HepG2 (cell line): Measurements from ENCODE around the gene SNAP29. TPM values are rescaled to one million over a fixed set of nuclear protein-coding genes. Genes with fewer than 3 reads are reported as not detected.

Experiments
- CSRNP1 ChIP-seq: sonication (generic); formaldehyde crosslinking; IDR thresholded peaks from 2 replicates; pipeline ENCODE4 v1.8.1; 2023; ENCODE audit warnings: mild to moderate bottlenecking, missing genetic modification reagents
- DMTF1 ChIP-seq: sonication (generic); formaldehyde crosslinking; IDR thresholded peaks from 2 replicates; pipeline ENCODE4 v1.4.0; 2020; ENCODE audit warnings: mild to moderate bottlenecking, missing genetic modification reagents
- FOXA1 ChIP-seq, 2 experiments: fragments of 450-650 bp in 1 of 2; sonication (generic) in 1 of 2; formaldehyde crosslinking in 1 of 2; IDR thresholded peaks; 2 replicates each; pipeline versions ENCODE4 v1.4.0 to v1.6.1; 2016 to 2020; ENCODE audit warnings: missing genetic modification reagents in 1 of 2
- FOXJ3 ChIP-seq: sonication (generic); formaldehyde crosslinking; IDR thresholded peaks from 2 replicates; pipeline ENCODE4 v1.4.0; 2020; ENCODE audit warnings: missing genetic modification reagents, mild to moderate bottlenecking, borderline replicate concordance
- GATA4 ChIP-seq: sonication (generic); IDR thresholded peaks from 2 replicates; pipeline ENCODE4 v1.6.1; 2016; ENCODE audit warnings: antibody characterized with exemption, low read depth, borderline replicate concordance
- MTERF4 ChIP-seq: sonication (generic); formaldehyde crosslinking; IDR thresholded peaks from 2 replicates; pipeline ENCODE4 v1.8.0; 2023; ENCODE audit warnings: mild to moderate bottlenecking, missing genetic modification reagents
- NCOA1 ChIP-seq: sonication (generic); formaldehyde crosslinking; IDR thresholded peaks from 2 replicates; pipeline ENCODE4 v1.9.0; 2021; ENCODE audit warnings: missing genetic modification reagents
- NFIC ChIP-seq: IDR thresholded peaks from 2 replicates; pipeline ENCODE4 v1.6.1; 2012; ENCODE audit warnings: mild to moderate bottlenecking, low read length, inconsistent platforms
- XBP1 ChIP-seq: sonication (generic); formaldehyde crosslinking; IDR thresholded peaks from 2 replicates; pipeline ENCODE4 v1.5.0; 2020; ENCODE audit warnings: missing genetic modification reagents
- XRCC5 ChIP-seq: fragments of 200-400 bp; formaldehyde crosslinking; optimal IDR thresholded peaks from 2 replicates; pipeline ENCODE3; 2017; ENCODE audit warnings: mild to moderate bottlenecking, low read length
- ZBTB2 ChIP-seq: sonication (generic); formaldehyde crosslinking; IDR thresholded peaks from 2 replicates; pipeline ENCODE4 v1.8.0; 2022; ENCODE audit warnings: low read depth, missing genetic modification reagents
- ZBTB25 ChIP-seq: IDR thresholded peaks from 2 replicates; pipeline ENCODE4 v1.6.1; 2018; ENCODE audit warnings: missing genetic modification reagents
- ZNF138 ChIP-seq: sonication (generic); formaldehyde crosslinking; IDR thresholded peaks from 2 replicates; pipeline ENCODE4 v1.5.0; 2020; ENCODE audit warnings: mild to moderate bottlenecking, low read depth, missing genetic modification reagents
- ZNF33A ChIP-seq: sonication (generic); formaldehyde crosslinking; IDR thresholded peaks from 2 replicates; pipeline ENCODE4 v1.5.1; 2020; ENCODE audit warnings: missing genetic modification reagents, mild to moderate bottlenecking, moderate library complexity, borderline replicate concordance
- ZNF34 ChIP-seq: sonication (generic); formaldehyde crosslinking; IDR thresholded peaks from 2 replicates; pipeline ENCODE4 v1.4.0; 2020; ENCODE audit warnings: mild to moderate bottlenecking, missing genetic modification reagents, borderline replicate concordance
- ZNF354B ChIP-seq: sonication (generic); formaldehyde crosslinking; IDR thresholded peaks from 2 replicates; pipeline ENCODE4 v1.8.0; 2022; ENCODE audit warnings: mild to moderate bottlenecking, missing genetic modification reagents
- ZNF484 ChIP-seq: sonication (generic); formaldehyde crosslinking; IDR thresholded peaks from 2 replicates; pipeline ENCODE4 v1.5.1; 2020; ENCODE audit warnings: mild to moderate bottlenecking, low read depth, missing genetic modification reagents, borderline replicate concordance
- ZNF557 ChIP-seq: sonication (generic); formaldehyde crosslinking; IDR thresholded peaks from 2 replicates; pipeline ENCODE4 v1.4.0; 2020; ENCODE audit warnings: missing genetic modification reagents
- ZNF607 ChIP-seq: sonication (generic); formaldehyde crosslinking; IDR thresholded peaks from 2 replicates; pipeline ENCODE4 v1.5.1; 2020; ENCODE audit warnings: missing genetic modification reagents, mild to moderate bottlenecking, borderline replicate concordance
- ZNF616 ChIP-seq: sonication (generic); formaldehyde crosslinking; IDR thresholded peaks from 2 replicates; pipeline ENCODE4 v1.5.0; 2020; ENCODE audit warnings: low read depth, mild to moderate bottlenecking, missing genetic modification reagents
- ZNF737 ChIP-seq: sonication (generic); formaldehyde crosslinking; IDR thresholded peaks from 2 replicates; pipeline ENCODE4 v1.5.0; 2020; ENCODE audit warnings: missing genetic modification reagents, mild to moderate bottlenecking, borderline replicate concordance
- ZNF782 ChIP-seq: sonication (generic); formaldehyde crosslinking; IDR thresholded peaks from 2 replicates; pipeline ENCODE4 v1.4.0; 2020; ENCODE audit warnings: missing genetic modification reagents, mild to moderate bottlenecking, borderline replicate concordance
- polyA plus RNA-seq, 8 experiments: library from polyadenylated mRNA; depleted of rRNA in 3 of 8; stranded (reverse) in 7 of 8; unstranded in 1 of 8; fragments of >200 nt; fragmentation: Illumina TruSeq in 4 of 8; extraction: Trizol in 4 of 8; gene quantifications; 2 replicates each; pipeline versions ENCODE4 v1.2.1 to v1.2.3, GENCODE V29; 2011 to 2016; ENCODE audit warnings: low read depth in 4 of 8, missing spikeins in 1 of 8, mixed read lengths in 1 of 8; ENCODE audit not compliant: insufficient read depth in 1 of 8
- total RNA-seq, 5 experiments: library from RNA; depleted of rRNA; stranded (reverse); fragments of >200 nt; fragmentation: Illumina TruSeq; extraction: Trizol; gene quantifications; 2 replicates each; pipeline ENCODE4 v1.2.3, GENCODE V29; 2016; ENCODE audit warnings: low read depth in 1 of 5

Gene SNAP29
- total and polyA plus RNA-seq, 2 of the 13 experiments (the other 11 are each of a cell fraction or from before 2014, with no cell fraction given) = 12.3 to 30.7 TPM

- TF ChIP-seq MTERF4 (CRISPR knock-in tag) = peak; percentile 12; the same call in 1 of the 2 replicates
- TF ChIP-seq ZNF484 = no peak
- TF ChIP-seq ZNF354B (CRISPR knock-in tag) = no peak
- no peak for TF ChIP-seq ZNF138 (CRISPR knock-in tag)
- TF ChIP-seq ZBTB2 (CRISPR knock-in tag) = peak; percentile 77
- peak; percentile 75 for TF ChIP-seq XRCC5
- no peak for TF ChIP-seq ZNF616 (CRISPR knock-in tag)
- no peak; the same call in 1 of the 2 replicates for TF ChIP-seq CSRNP1 (CRISPR knock-in tag)
- no peak for TF ChIP-seq ZNF782 (CRISPR knock-in tag)
- no peak for TF ChIP-seq FOXJ3
- TF ChIP-seq ZNF34 (CRISPR knock-in tag) = 0 out of 2 replicates have a peak, but pooled peaks have one; percentile 79
- no peak for TF ChIP-seq XBP1 (CRISPR knock-in tag)
- TF ChIP-seq GATA4 = no peak
- TF ChIP-seq ZBTB25 (CRISPR knock-in tag) = peak; percentile 67; the same call in 1 of the 2 replicates
- TF ChIP-seq ZNF33A (CRISPR knock-in tag) = no peak
- no peak for TF ChIP-seq ZNF737 (CRISPR knock-in tag)
- TF ChIP-seq DMTF1 = no peak
- TF ChIP-seq NFIC = no peak
- no peak for TF ChIP-seq FOXA1 (IDR thresholded peaks at IDR 0.05)
- peak; percentile 66 for TF ChIP-seq FOXA1 (CRISPR knock-in tag; IDR thresholded peaks at IDR 0.05)
- no peak for TF ChIP-seq NCOA1
- TF ChIP-seq ZNF607 (CRISPR knock-in tag) = peak; percentile 95
- TF ChIP-seq ZNF557 (CRISPR knock-in tag) = no peak
These were observed at the start of gene SNAP29, which contains the start of gene PI4KA (continued) for GRCh38 chr22:20858615-20859416.
